Transverse colon (tissue), 4 donors: Measurements from ENCODE around the gene SH3RF1.

Experiments used
- EP300 ChIP-seq: sonication (generic); formaldehyde crosslinking; IDR thresholded peaks from one replicate; pipeline ENCODE4 v1.6.1; 2017; ENCODE audit warnings: antibody characterized with exemption, low read depth
- POLR2A ChIP-seq: fragments of 450-650 bp; IDR thresholded peaks from one replicate; pipeline ENCODE4 v1.6.1; 2016; ENCODE audit warnings: antibody characterized with exemption, mild to moderate bottlenecking, moderate library complexity
- POLR2AphosphoS5 ChIP-seq, 3 donors: sonication (generic); formaldehyde crosslinking; IDR thresholded peaks; one replicate each; pipeline ENCODE4 v1.6.1; 2016; ENCODE audit warnings: antibody characterized with exemption in 3 of 3
- TF ChIP-seq, protein P1 (sequence below), 5 experiments: fragments of 200-600 bp in 3 of 5; fragments of 450-650 bp in 2 of 5; sonication (generic) in 3 of 5; IDR thresholded peaks; 1 replicate in 2 of 5; 2 replicates in 3 of 5; pipeline ENCODE4 v1.5.1; 2016 to 2017; ENCODE audit warnings: antibody characterized with exemption in 5 of 5, inconsistent platforms in 3 of 5, mild to moderate bottlenecking in 2 of 5, moderate library complexity in 1 of 5

- TF ChIP-seq, protein P1, sequence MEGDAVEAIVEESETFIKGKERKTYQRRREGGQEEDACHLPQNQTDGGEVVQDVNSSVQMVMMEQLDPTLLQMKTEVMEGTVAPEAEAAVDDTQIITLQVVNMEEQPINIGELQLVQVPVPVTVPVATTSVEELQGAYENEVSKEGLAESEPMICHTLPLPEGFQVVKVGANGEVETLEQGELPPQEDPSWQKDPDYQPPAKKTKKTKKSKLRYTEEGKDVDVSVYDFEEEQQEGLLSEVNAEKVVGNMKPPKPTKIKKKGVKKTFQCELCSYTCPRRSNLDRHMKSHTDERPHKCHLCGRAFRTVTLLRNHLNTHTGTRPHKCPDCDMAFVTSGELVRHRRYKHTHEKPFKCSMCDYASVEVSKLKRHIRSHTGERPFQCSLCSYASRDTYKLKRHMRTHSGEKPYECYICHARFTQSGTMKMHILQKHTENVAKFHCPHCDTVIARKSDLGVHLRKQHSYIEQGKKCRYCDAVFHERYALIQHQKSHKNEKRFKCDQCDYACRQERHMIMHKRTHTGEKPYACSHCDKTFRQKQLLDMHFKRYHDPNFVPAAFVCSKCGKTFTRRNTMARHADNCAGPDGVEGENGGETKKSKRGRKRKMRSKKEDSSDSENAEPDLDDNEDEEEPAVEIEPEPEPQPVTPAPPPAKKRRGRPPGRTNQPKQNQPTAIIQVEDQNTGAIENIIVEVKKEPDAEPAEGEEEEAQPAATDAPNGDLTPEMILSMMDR (IDR thresholded peaks at IDR 0.05): no peak
- TF ChIP-seq POLR2AphosphoS5 (IDR thresholded peaks at IDR 0.05) (peak in 2 of 3 donors; percentile 44 to 66), EP300 (no peak), POLR2A (no peak)
Measured at GRCh38 chr4:169314906-169315305, 44.1 kb upstream of the SH3RF1 start.
